Measurements from ENCODE around the gene CYP2B6. TPM values are rescaled to one million over a fixed set of nuclear protein-coding genes. Genes with fewer than 3 reads are reported as not detected.

The CYP2B6 gene
- total and polyA plus RNA-seq, 8 donors: 0.08 to 1.1 (median 0.30) TPM; not detected in 1

DNA sequence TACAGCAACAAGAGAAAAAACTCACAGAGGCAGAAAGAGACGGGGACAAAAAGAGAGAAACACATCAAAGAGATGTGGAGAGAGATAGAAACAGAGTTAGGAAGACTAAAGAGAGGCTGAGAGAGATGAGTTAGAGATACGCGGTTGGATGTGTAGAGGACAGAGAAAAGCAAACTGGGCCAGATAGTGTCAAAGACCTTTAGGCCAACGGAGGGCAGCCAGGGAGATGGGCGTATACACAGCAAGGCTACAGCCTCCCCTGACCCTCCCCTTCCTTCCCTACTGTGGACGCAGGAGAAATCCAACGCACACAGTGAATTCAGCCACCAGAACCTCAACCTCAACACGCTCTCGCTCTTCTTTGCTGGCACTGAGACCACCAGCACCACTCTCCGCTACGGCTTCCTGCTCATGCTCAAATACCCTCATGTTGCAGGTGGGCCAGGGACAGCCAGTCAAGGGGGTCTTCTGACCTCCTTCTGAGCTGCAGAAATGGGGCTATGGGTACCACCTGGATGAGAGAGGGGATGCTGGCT, 18.7 kb downstream of the CYP2B6 start:
- H3K27ac ChIP-seq: no peak overlapping the region
- TF ChIP-seq, protein P1, sequence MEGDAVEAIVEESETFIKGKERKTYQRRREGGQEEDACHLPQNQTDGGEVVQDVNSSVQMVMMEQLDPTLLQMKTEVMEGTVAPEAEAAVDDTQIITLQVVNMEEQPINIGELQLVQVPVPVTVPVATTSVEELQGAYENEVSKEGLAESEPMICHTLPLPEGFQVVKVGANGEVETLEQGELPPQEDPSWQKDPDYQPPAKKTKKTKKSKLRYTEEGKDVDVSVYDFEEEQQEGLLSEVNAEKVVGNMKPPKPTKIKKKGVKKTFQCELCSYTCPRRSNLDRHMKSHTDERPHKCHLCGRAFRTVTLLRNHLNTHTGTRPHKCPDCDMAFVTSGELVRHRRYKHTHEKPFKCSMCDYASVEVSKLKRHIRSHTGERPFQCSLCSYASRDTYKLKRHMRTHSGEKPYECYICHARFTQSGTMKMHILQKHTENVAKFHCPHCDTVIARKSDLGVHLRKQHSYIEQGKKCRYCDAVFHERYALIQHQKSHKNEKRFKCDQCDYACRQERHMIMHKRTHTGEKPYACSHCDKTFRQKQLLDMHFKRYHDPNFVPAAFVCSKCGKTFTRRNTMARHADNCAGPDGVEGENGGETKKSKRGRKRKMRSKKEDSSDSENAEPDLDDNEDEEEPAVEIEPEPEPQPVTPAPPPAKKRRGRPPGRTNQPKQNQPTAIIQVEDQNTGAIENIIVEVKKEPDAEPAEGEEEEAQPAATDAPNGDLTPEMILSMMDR (IDR thresholded peaks at IDR 0.05): no peak
- intact Hi-C loops (cut with DNase I): no loop called here
- no peaks in the 10 kb centered on the region for H3K36me3 ChIP-seq
- no peak overlapping the region for H3K4me3 ChIP-seq
- ATAC-seq (no peak), DNase-seq (no peak)
- H3K27me3 ChIP-seq: peaks cover 2 to 70% of the 10 kb centered on the region in 2 donors
- no peaks in the 10 kb centered on the region for H3K9me3 ChIP-seq
- no peaks in the 10 kb centered on the region for H3K4me1 ChIP-seq

DNA sequence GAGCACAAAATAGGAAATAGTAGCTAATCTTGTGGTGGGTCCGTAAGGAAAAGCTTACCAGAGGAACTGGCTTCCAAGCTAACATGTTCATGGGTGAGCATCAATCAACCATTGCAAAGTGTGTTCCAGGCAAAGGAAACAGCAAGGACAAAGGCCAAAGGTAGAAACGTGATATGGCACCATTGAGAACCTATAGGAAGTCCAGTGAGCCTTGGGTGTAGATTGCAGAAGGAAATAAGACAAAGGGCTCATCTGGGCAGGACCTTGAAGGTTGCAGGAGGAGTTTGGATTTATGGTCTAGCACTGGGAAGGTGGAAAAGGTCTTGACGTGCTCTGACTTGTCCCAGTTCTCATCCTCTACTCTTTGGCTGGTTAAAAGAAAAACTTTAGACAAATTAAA, 22.3 kb downstream of the CYP2B6 start:
- Histone ChIP-seq H3K27ac (no peak overlapping the region), H3K4me1 (no peaks in the 10 kb centered on the region), H3K36me3 (no peaks in the 10 kb centered on the region), H3K27me3 (peaks cover 2 to 39% of the 10 kb centered on the region in 2 donors), H3K9me3 (no peaks in the 10 kb centered on the region), H3K4me3 (no peak overlapping the region)
- DNase-seq (no peak), ATAC-seq (no peak)
- intact Hi-C loops (cut with DNase I): no loop called here
- TF ChIP-seq, protein P1 (IDR thresholded peaks at IDR 0.05): no peak

DNA sequence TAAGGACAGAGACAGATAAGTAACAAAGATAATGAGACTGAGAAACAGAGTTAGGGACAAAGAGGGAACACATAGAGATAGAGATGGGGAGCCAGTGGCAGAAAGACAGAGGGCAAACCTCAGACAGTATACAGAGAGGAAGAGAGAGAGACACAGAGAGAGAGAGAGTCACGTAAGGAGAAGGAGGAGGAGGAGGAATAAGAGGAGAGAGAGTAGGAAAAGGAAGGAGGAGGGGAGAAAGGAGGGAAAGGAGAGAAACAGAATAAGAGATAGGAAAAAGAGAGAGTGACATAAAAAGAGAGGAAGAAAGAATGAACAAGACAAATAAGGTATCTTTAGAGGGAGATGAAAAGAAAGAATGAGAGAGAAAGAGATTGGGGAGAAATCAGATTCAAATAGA, 23.6 kb downstream of the CYP2B6 start:
- Histone ChIP-seq H3K27me3 (peaks cover 2 to 42% of the 10 kb centered on the region in 2 donors), H3K4me1 (no peaks in the 10 kb centered on the region), H3K9me3 (no peaks in the 10 kb centered on the region), H3K36me3 (no peaks in the 10 kb centered on the region), H3K4me3 (no peak overlapping the region), H3K27ac (no peak overlapping the region)
- DNase-seq: no peak
- TF ChIP-seq, protein P1 (IDR thresholded peaks at IDR 0.05): no peak
- ATAC-seq: no peak
- intact Hi-C loops (cut with DNase I): no loop called here

DNA sequence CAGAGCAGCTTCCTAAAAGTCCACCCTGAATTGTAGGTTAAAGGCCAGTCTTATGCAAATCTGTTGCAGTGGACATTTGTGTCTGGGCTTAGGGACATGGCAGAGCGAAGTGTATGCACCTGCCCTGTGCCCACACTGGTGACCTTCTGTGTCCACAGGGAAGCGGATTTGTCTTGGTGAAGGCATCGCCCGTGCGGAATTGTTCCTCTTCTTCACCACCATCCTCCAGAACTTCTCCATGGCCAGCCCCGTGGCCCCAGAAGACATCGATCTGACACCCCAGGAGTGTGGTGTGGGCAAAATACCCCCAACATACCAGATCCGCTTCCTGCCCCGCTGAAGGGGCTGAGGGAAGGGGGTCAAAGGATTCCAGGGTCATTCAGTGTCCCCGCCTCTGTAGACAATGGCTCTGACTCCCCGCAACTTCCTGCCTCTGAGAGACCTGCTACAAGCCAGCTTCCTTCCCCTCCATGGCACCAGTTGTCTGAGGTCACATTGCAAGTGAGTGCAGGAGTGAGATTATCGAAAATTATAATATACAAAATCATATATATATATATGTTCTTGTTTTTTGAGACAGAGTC, 25.5 kb downstream of the CYP2B6 start:
- ATAC-seq (no peak), DNase-seq (no peak)
- no peaks in the 10 kb centered on the region for H3K36me3 ChIP-seq
- no peaks in the 10 kb centered on the region for H3K4me1 ChIP-seq
- intact Hi-C loops (cut with DNase I): no loop called here
- TF ChIP-seq, protein P1 (IDR thresholded peaks at IDR 0.05): no peak
- H3K9me3 ChIP-seq: no peaks in the 10 kb centered on the region
- no peak overlapping the region for H3K27ac ChIP-seq
- peaks cover 0 to 43% of the 10 kb centered on the region in 2 donors for H3K27me3 ChIP-seq
- no peak overlapping the region for H3K4me3 ChIP-seq

DNA sequence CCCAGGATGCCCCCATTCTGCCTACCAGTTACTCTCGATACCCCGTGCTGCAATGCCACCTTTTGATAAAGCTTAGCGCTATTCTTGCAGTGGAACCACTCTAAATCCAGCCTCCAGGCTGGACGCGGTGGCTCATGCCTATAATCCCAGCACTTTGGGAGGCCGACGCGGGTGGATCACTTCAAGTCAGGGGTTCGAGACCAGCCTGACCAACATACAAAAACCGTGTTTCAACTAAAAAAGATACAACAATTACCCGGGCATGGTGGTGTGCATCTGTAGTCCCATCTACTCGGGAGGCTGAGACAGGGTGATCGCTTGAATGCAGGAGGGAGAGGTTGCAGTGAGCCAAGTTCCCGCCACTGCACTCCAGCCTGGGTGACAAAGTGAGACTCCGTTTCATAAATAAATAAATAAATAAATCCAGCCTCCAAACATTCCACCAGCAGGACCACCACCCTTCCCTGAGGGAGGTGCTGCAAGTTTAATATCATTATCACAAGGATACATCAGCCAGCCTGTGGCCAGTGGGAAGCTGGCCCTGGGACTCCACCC, 27.7 kb downstream of the CYP2B6 start:
- no peak overlapping the region for H3K27ac ChIP-seq
- TF ChIP-seq, protein P1 (IDR thresholded peaks at IDR 0.05): no peak
- peaks cover 0 to 28% of the 10 kb centered on the region in 2 donors for H3K27me3 ChIP-seq

More for the DNA sequence above, 27.7 kb downstream of the CYP2B6 start:
- intact Hi-C loops (cut with DNase I): no loop called here
- DNase-seq (no peak), ATAC-seq (no peak)
- no peak overlapping the region for H3K4me3 ChIP-seq
- H3K9me3 ChIP-seq: no peaks in the 10 kb centered on the region
- no peaks in the 10 kb centered on the region for H3K36me3 ChIP-seq
- H3K4me1 ChIP-seq: no peaks in the 10 kb centered on the region
